GM12891 (cell line): ENCODE measurements around the gene ANKRD27.
A peak's percentile ranks its signal among the peaks of the same experiment; 100 is the strongest.
"Not testable (repeated sequence)": the region's sequence is repeated elsewhere in the genome, so short reads cannot be mapped to it uniquely, and the experiment has no call there.

ENCODE experiments used
- DNase-seq: peaks from one replicate; pipeline ENCODE4 v3.0.0; 2011; ENCODE audit warnings: low spot score; ENCODE audit not compliant: insufficient read length
- FAIRE-seq: peaks from 2 replicates; lab custom pipeline; 2011; peaks lifted over from hg19 to GRCh38; lab: Jason Lieb, UNC
- PAX5 ChIP-seq: IDR thresholded peaks from 2 replicates; pipeline ENCODE4 v1.6.1; 2011; ENCODE audit warnings: low read length, moderate library complexity, mild to moderate bottlenecking; ENCODE audit not compliant: insufficient read depth, severe bottlenecking
- POLR2A ChIP-seq: IDR thresholded peaks from 2 replicates; pipeline ENCODE4 v1.6.1; 2011; ENCODE audit warnings: low read depth, low read length, control low read depth
- POLR2AphosphoS5 ChIP-seq: IDR thresholded peaks from 2 replicates; pipeline ENCODE4 v1.6.1; 2011; ENCODE audit warnings: low read depth, low read length, control low read depth
- POU2F2 ChIP-seq: IDR thresholded peaks from 2 replicates; pipeline ENCODE4 v1.6.1; 2011; ENCODE audit warnings: low read depth, mild to moderate bottlenecking, control low read depth, low read length, moderate library complexity
- SPI1 ChIP-seq: IDR thresholded peaks from 2 replicates; pipeline ENCODE4 v1.6.1; 2011; ENCODE audit warnings: low read depth, low read length, control low read depth
- TAF1 ChIP-seq: IDR thresholded peaks from 2 replicates; pipeline ENCODE4 v1.6.1; 2011; ENCODE audit warnings: low read depth, low read length, control low read depth

The ANKRD27 gene

GRCh38 chr19:32658527-32658926 lies 16.5 kb downstream of the ANKRD27 start:
- TF ChIP-seq POU2F2 (no peak), PAX5 (no peak), SPI1 (no peak), POLR2AphosphoS5 (no peak), TAF1 (no peak), POLR2A (no peak)
- no peak for FAIRE-seq
- DNase-seq = no peak

DNA sequence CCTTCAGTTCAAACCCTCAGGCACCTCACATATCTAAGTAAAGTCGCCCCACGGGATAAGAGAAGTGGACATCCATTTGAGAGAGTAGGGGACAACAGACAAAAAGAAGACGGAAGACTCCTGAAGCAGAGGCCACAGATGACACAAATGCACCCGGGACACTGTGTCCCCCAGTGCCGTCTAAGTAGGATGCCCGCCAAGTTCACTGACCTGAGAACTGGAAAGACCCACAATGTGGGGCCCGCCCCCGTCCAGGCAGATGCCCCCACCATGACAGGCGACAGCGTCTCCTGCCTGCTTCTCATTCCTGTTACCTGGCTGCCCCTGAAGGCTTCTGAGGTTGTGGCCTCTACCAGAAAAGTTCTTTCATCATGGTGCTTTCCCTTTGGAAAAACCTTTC lies 16.9 kb downstream of the ANKRD27 start:
- no peak for DNase-seq
- no peak for TF ChIP-seq TAF1
- TF ChIP-seq POU2F2 = no peak
- TF ChIP-seq POLR2AphosphoS5 = no peak
- no peak for TF ChIP-seq PAX5
- TF ChIP-seq SPI1 = no peak
- no peak for TF ChIP-seq POLR2A
- no peak for FAIRE-seq

DNA sequence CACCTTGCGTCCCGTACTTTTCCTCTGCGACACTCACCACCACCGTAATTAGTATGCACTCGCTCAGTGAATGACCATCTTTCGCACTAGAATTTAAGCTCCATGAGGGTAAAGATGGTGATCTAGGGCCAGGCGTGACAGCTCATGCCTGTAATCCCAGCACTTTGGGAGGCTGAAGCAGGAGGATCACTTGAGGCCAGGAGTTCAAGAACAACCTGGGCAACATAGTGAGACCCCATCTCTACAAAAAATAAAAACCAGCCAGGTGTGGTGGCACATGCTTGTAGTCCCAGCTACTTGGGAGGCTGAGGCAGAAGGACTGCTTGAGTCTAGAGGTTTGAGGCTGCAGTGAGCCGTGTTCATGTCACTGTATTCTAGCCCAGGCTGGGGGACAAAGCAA lies 18.6 kb downstream of the ANKRD27 start:
- not testable (repeated sequence) for FAIRE-seq, DNase-seq

DNA sequence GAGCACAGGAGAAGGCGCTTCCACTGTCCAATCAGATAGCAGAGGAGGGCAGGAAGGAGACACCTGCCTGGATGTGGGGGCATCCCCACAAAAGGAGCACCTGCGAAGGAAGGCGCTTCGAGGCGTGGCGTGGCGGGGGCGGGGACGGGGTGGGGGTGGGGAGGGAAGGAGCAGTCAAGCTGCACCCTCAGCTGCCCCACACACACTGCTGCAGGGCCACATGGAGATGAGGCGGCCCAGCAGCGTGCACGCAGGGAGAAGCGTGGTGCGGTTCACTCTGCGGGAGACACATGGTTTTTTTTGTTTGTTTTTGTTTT lies 21.4 kb downstream of the ANKRD27 start:
- FAIRE-seq (no peak), DNase-seq (peak; percentile 31)
- TF ChIP-seq TAF1 (no peak), SPI1 (no peak), PAX5 (no peak), POLR2A (no peak), POU2F2 (no peak), POLR2AphosphoS5 (no peak)

GRCh38 chr19:32652894-32653598 lies 21.9 kb downstream of the ANKRD27 start:
- TF ChIP-seq SPI1 = no peak
- no peak for TF ChIP-seq PAX5
- TF ChIP-seq TAF1 = no peak
- no peak for TF ChIP-seq POLR2AphosphoS5
- no peak for TF ChIP-seq POLR2A
- no peak for DNase-seq
- FAIRE-seq = no peak

GRCh38 chr19:32652331-32652730 lies 22.6 kb downstream of the ANKRD27 start:
- not testable (repeated sequence) for DNase-seq, FAIRE-seq

GRCh38 chr19:32651729-32652140 lies 23.2 kb downstream of the ANKRD27 start:
- no peak for FAIRE-seq
- TF ChIP-seq POLR2AphosphoS5 = no peak
- TF ChIP-seq SPI1 = no peak
- no peak for TF ChIP-seq POLR2A
- no peak for TF ChIP-seq TAF1
- TF ChIP-seq POU2F2 = no peak
- no peak for TF ChIP-seq PAX5
- DNase-seq = no peak

- no peak for DNase-seq
- FAIRE-seq = no peak
- TF ChIP-seq POU2F2 = no peak
- no peak for TF ChIP-seq SPI1
- TF ChIP-seq TAF1 = no peak
- TF ChIP-seq POLR2A = no peak
- no peak for TF ChIP-seq PAX5
- TF ChIP-seq POLR2AphosphoS5 = no peak
Observed at GRCh38 chr19:32650671-32651070, 24.3 kb downstream of the ANKRD27 start.

- no peak for TF ChIP-seq TAF1
- no peak for TF ChIP-seq POU2F2
- TF ChIP-seq POLR2AphosphoS5 = no peak
- TF ChIP-seq PAX5 = no peak
- no peak for TF ChIP-seq POLR2A
- no peak for TF ChIP-seq SPI1
- peak; percentile 31 for FAIRE-seq
Observed at GRCh38 chr19:32649751-32650150, 25.2 kb downstream of the ANKRD27 start.

GRCh38 chr19:32647361-32647760 lies 27.6 kb downstream of the ANKRD27 start:
- no peak for DNase-seq
- no peak for TF ChIP-seq POLR2AphosphoS5
- no peak for TF ChIP-seq TAF1
- TF ChIP-seq POU2F2 = no peak
- no peak for TF ChIP-seq PAX5
- TF ChIP-seq POLR2A = no peak
- no peak for TF ChIP-seq SPI1
- FAIRE-seq = no peak

More at GRCh38 chr19:32649751-32650150, 25.2 kb downstream of the ANKRD27 start:
- no peak for DNase-seq
